HUDEP-2 (cell line): ENCODE results near the gene BLCAP.
"Not testable (repeated sequence)": the region's sequence is repeated elsewhere in the genome, so short reads cannot be mapped to it uniquely, and the experiment has no call there.

Source experiments
- DNase-seq, 76 experiments: peaks; one replicate each; lab custom pipeline; 2025; ENCODE audit not compliant: unreplicated experiment in 76 of 76; lab: John Stamatoyannopoulos, UW

BLCAP gene

GRCh38 chr20:37558306-37558705, 30.6 kb upstream of the BLCAP start:
- DNase-seq = no peak

DNA sequence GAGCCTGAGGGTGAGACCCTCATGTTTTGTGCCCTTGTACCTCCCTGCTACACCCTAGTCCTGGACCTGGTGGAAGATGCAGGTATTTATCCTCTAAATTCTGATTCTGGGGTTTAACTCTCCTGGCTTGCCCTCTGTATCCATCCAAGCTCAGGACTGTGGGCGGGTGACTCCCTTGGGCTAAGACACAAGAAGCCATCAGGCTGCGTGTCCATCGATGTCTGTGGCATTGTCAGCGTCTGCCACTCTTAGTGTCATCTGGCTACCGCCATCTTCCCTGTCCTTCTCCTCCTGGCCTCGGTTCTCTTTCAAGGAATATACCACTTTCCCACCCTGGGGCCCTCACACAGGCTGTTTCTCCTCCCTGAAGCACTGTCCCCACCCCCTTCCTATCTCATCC, 28.9 kb upstream of the BLCAP start:
- DNase-seq = no peak

- DNase-seq = not testable (repeated sequence)
Observed at GRCh38 chr20:37554721-37555298, 27.1 kb upstream of the BLCAP start.

DNA sequence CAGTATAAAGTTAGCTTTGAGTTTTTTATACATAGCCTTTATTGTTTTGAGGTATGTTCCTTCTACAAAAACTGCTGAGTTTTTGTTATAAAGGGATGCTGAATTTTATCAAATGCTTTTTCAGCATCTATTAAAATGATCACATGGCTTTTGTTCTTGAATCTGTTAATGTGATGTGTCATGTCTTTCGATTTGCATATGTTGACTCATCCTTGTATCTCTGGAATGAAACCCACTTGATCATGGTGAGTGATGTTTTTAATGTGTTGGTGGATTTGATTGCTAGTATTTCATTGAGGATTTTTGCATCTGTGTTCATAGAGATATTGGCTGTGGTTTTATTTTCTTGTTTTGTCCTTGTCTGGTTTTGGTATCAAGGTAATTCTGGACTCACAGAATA, 24.7 kb upstream of the BLCAP start:
- DNase-seq = no peak

- DNase-seq = not testable (repeated sequence)
Observed at GRCh38 chr20:37551660-37552059, 24.0 kb upstream of the BLCAP start.

GRCh38 chr20:37550101-37550920, 22.6 kb upstream of the BLCAP start:
- not testable (repeated sequence) for DNase-seq

DNA sequence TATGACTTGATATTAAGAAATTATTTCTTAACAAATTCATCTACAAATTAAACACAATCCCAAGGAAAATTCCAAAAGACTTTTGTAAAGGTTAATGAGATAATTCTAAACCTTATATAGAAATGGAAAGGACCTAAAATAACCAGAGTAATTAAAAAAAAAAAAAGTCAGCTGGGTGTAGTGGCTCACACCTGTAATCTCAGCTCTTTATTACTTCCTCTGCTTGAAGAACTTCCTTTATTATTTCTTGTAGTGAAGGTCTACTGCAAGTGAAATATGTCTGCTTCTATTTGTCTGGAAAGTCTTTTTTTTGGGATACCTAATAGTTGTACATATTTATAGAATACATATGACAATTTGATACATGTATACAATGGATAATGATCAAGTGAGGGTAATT, 20.2 kb upstream of the BLCAP start:
- no peak for DNase-seq

DNA sequence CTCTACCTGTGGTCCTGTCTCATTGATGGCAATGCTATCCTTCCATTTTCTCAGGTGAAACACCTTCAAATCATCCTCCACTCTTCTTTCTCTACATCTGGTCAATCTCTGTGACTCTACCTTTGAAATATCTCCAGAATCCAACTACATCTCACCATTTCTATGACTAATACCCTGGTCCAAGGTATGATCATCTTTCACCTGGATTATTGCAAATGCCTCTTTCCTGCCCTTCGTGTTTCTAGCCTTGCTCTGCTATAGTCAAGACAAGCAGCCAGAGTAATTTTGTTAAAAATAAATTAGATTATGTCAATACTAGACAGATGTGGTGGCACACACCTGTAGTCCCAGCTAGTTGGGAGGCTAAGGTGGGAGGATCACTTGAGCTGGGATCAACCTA, 17.8 kb upstream of the BLCAP start:
- no peak for DNase-seq

GRCh38 chr20:37544386-37544785, 16.7 kb upstream of the BLCAP start:
- DNase-seq = no peak

- peak in 1 of 76 experiments; percentile 7 for DNase-seq
Observed at GRCh38 chr20:37543828-37544227, 16.2 kb upstream of the BLCAP start.

DNA sequence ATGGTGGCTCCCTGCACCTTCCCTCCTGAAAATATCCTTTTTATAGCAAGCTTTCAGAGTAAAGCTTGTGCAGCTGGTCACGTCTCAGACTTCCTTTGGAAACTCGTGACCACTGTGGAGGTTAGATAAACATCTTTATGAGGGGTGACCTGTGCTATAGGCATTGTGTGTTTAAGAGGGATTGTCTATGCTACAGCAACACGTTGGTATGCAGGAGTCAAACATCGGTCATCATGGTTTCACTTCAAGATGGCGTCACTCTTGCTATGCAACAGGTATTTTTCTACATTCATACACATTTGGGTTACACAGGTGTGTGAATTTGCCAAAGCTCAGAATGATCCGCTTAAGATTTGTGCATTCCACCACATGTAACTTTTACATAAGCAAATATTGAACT, 14.6 kb upstream of the BLCAP start:
- DNase-seq = no peak

DNA sequence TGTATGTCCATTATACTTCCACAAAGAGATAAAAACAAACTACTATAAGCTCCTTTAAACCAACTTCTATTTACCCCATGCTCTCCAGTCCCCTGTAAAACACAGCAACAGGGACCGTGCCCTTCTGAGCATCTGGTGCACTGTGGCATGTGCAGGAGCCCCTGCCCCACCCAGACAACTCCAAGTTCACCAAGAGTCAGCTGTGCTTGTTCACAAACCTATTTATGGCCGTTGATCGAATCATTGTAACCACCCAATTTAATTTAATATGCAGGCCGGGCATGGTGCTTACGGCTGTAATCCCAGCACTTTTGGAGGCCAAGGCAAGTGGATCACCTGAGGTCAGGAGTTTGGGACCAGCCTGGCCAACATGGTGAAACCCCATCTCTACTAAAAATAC, 13.7 kb upstream of the BLCAP start:
- DNase-seq = no peak

GRCh38 chr20:37540838-37541237, 13.2 kb upstream of the BLCAP start:
- DNase-seq = not testable (repeated sequence)

DNA sequence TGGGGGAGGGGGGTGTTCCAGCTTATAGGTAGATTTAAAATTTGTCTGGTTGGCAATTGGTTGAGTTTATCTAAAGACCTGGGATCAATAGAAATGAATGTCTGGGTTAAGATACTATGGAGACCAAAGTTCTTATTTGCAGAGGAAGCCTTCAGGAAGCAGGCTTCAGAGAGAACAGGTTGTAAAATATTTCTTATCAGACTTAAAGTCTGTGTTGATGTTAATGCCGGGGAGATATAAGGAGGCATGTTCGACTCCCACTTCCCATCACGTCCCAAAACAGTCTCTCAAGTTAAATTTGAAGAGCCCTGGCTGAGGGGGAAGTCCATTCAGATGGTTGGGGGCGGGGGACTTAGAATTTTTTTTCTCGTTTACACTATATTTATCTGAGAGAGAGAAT, 12.3 kb upstream of the BLCAP start:
- DNase-seq = no peak

- no peak for DNase-seq
Observed at GRCh38 chr20:37539424-37539823, 11.7 kb upstream of the BLCAP start.

GRCh38 chr20:37538003-37538402, 10.3 kb upstream of the BLCAP start:
- DNase-seq = peak in 21 of 76 experiments; percentile 6 to 41 (median 23)

DNA sequence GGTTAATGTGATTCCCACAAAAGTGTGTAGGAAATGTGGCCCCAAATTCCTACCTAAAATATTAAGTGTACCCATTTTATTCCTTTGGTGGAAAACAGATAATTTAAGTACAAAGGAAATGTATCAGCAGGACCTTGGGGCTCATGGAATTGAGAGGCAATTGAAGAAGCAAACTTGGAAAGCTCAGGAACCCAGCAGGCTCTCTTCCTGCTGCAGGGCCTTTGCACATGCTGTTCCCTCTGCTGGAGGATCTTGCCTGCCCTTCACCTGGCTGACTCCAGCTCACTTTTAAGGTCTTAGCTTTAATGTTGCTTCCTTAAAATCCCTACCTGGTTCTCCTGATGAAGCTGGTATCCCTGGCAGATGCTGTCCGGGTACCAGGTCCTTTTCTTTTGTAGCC, 9.8 kb upstream of the BLCAP start:
- DNase-seq = no peak

DNA sequence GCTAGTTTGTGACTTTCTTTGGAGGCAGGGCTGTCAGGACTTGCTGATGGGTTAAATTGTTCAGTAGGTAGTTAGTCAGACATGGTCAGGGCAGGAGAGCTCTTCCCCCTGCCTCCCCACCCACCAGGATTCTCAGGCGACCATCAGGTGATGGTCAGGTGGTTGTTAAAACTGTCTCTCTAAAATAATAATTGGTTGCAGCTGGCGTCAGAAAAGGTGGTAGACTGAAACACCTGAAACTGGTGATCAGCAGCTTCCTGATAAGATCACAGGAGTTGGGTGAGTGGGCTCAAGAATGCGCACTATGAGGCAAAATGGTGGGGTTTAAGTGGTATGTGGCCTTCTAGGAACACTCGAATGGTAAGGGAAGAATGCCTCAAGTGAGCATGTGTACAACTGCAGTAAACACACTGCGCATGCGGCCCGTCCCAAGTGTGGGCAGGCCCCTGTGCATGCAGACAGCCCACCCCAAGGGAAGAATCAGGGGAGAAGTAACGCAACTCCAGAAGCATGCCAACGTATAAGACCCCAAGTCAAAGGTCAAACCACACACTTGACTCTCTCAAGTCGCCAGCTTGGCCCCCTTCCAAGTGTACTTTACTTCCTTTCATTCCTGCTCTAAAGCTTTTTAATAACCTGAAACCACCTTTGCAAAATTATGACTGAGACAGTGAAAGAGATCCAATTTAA, 7.9 kb upstream of the BLCAP start:
- DNase-seq = no peak

- peak in 36 of 76 experiments; percentile 8 to 64 (median 26) for DNase-seq
Observed at GRCh38 chr20:37534401-37535157, 6.9 kb upstream of the BLCAP start.

GRCh38 chr20:37533154-37533715, 5.6 kb upstream of the BLCAP start:
- DNase-seq = no peak

- DNase-seq = no peak
Observed at GRCh38 chr20:37531856-37532255, 4.2 kb upstream of the BLCAP start.
